Measurements from ENCODE around the gene CYBC1. TPM values are rescaled to one million over a fixed set of nuclear protein-coding genes. Genes with fewer than 3 reads are reported as not detected.
A peak's percentile ranks its signal among the peaks of the same experiment; 100 is the strongest.

The CYBC1 gene
- total and polyA plus RNA-seq, 2 of the 8 experiments (the other 6 are each of a cell fraction or from before 2014, with no cell fraction given) = 74.6 to 81.4 TPM

- peaks cover 2 to 11% of the 10 kb centered on the region in 2 experiments for H4K20me1 ChIP-seq (replicated peaks in 1 of 2; ENCODE audit: control insufficient read depth in 1 of 2, insufficient read depth in 2 of 2, low read length in 2 of 2)
- FAIRE-seq = no peak
- no peak overlapping the region for H3K23ac ChIP-seq (ENCODE audit: insufficient read length)
- peaks cover 0 to 9% (median 3%) of the 10 kb centered on the region in 4 experiments; a peak in 4 of 7 replicates for H3K4me1 ChIP-seq (replicated peaks in 1 of 4; ENCODE audit: control insufficient read depth in 3 of 4, insufficient read depth in 4 of 4, low read length in 3 of 4)
- CTCF ChIA-PET (ENCODE audit: partially characterized antibody) = interaction anchor here (1.4 to 2.2 kb wide), 3 partner anchors 25 to 99 kb away, joined by 3 to 5 read pairs (median 5); no protein-coding TSS in a partner anchor
- H3K4me2 ChIP-seq (ENCODE audit: insufficient read depth in 1 of 2, low read depth in 2 of 2, low read length in 2 of 2) = peak overlapping the region; percentile 80 to 86
- no peak for DNase-seq (ENCODE audit: low read depth in 1 of 2, low spot score in 2 of 2)
- 0 out of 2 replicates have a peak overlapping the region, but pooled peaks have one; percentile 75 for H2BK12ac ChIP-seq (ENCODE audit: low read depth, low read length)
- H3K27ac ChIP-seq (ENCODE audit: low read depth, low read length) = no peak overlapping the region
- H2AK5ac ChIP-seq (ENCODE audit: low read depth, low read length) = no peak overlapping the region; the same call in 1 of the 2 replicates
- peak overlapping the region; percentile 8; the same call in 1 of the 2 replicates for H2BK5ac ChIP-seq (ENCODE audit: low read depth, low read length)
- 0 out of 2 replicates have a peak overlapping the region, but pooled peaks have one; percentile 29 for H2BK15ac ChIP-seq (ENCODE audit: low read length)
- H4K91ac ChIP-seq (replicated peaks; ENCODE audit: insufficient read length, low read length) = no peak overlapping the region
- no peak overlapping the region for H3K14ac ChIP-seq (ENCODE audit: insufficient read length)
- H3K79me1 ChIP-seq (ENCODE audit: low read depth, low read length) = no peaks in the 10 kb centered on the region; the same call in 1 of the 2 replicates
- peak overlapping the region; percentile 71; the same call in 1 of the 2 replicates for H3K18ac ChIP-seq (ENCODE audit: extremely low read depth, low read length)
- peak overlapping the region; percentile 66 to 97 (median 86) for H3K4me3 ChIP-seq (ENCODE audit: extremely low read depth in 1 of 4, insufficient read depth in 2 of 4, low read depth in 3 of 4, low read length in 4 of 4)
- peaks cover 0 to 6% of the 10 kb centered on the region in 2 experiments; a peak in 1 of 4 replicates for H3K79me2 ChIP-seq (ENCODE audit: control insufficient read depth in 1 of 2, insufficient read depth in 2 of 2, low read length in 2 of 2)
- peaks cover 0 to 6% (median 4%) of the 10 kb centered on the region in 4 experiments; a peak in 3 of 8 replicates for H3K36me3 ChIP-seq (ENCODE audit: control insufficient read depth in 2 of 4, insufficient read depth in 4 of 4, low read length in 3 of 4)
- H3K9ac ChIP-seq (replicated peaks in 1 of 4; ENCODE audit: extremely low read depth in 1 of 4, low read depth in 3 of 4, low read length in 3 of 4) = peak overlapping the region; percentile 79 to 87 (median 82); a peak in 6 of 7 replicates
- no peak overlapping the region for H2BK20ac ChIP-seq (ENCODE audit: low read length)
- no peak overlapping the region for H3K56ac ChIP-seq (replicated peaks; ENCODE audit: insufficient read length, low read depth, low read length)
- 78% methylated on average over 18 of the region's 18 CpGs; no CpG with 5 or more reads in 1 of the 2 experiments for WGBS, 2 experiments (ENCODE audit: extremely low coverage in 1 of 2, insufficient coverage in 1 of 2, insufficient read length in 1 of 2, insufficient replicate concordance in 2 of 2, low coverage in 1 of 2, low lambda C conversion rate in 2 of 2, missing lambda C conversion rate in 1 of 2)
- peaks cover 2 to 10% of the 10 kb centered on the region in 2 experiments; a peak in 3 of 4 replicates for H3K9me3 ChIP-seq (ENCODE audit: insufficient read depth in 2 of 2, low read depth in 1 of 2, low read length in 1 of 2)
- no peak overlapping the region for H4K5ac ChIP-seq (ENCODE audit: insufficient read length, low read depth, low read length)
- H3K23me2 ChIP-seq (ENCODE audit: low read depth, low read length) = peaks cover 4% of the 10 kb centered on the region; the same call in 1 of the 2 replicates
- no peak overlapping the region for H2AFZ ChIP-seq (ENCODE audit: low read length)
- H3K4ac ChIP-seq (replicated peaks; ENCODE audit: insufficient read length, low read depth, low read length) = peak overlapping the region; percentile 91
- H2BK120ac ChIP-seq (replicated peaks; ENCODE audit: low read depth, low read length) = no peak overlapping the region
- no peaks in the 10 kb centered on the region for H3K27me3 ChIP-seq (replicated peaks in 1 of 4; ENCODE audit: control insufficient read depth in 3 of 4, extremely low read depth in 1 of 4, insufficient read depth in 3 of 4, low read length in 3 of 4)
- peak overlapping the region; percentile 88 for H4K8ac ChIP-seq (ENCODE audit: extremely low read depth, insufficient read depth, low read length)
- POLR2A ChIA-PET (ENCODE audit: partially characterized antibody) = interaction anchor here (0.9 to 2.2 kb wide), 5 partner anchors 8 to 105 kb away, joined by 3 to 12 read pairs (median 5); partner anchors contain the start of gene NARF
- no peak for TF ChIP-seq BRCA1 (IDR thresholded peaks at IDR 0.05; ENCODE audit: low read depth, low read length)
- TF ChIP-seq TAF1 (IDR thresholded peaks at IDR 0.05; ENCODE audit: low read depth, low read length) = no peak
- TF ChIP-seq KDM5A (IDR thresholded peaks at IDR 0.05; ENCODE audit: low read length) = no peak
- no peak for TF ChIP-seq SIRT6 (IDR thresholded peaks at IDR 0.05; ENCODE audit: low read length)
- TF ChIP-seq SIN3A (conservative IDR thresholded peaks at IDR 0.05 in 1 of 2, IDR thresholded peaks at IDR 0.05 in 1 of 2; ENCODE audit: low read depth in 1 of 2, low read length in 2 of 2) = no peak
- no peak for TF ChIP-seq GABPA (IDR thresholded peaks at IDR 0.05; ENCODE audit: borderline replicate concordance, insufficient read depth, low read length)
- no peak for TF ChIP-seq HDAC6 (IDR thresholded peaks at IDR 0.05; ENCODE audit: low read depth, low read length)
- no peak for TF ChIP-seq RFX5 (IDR thresholded peaks at IDR 0.05; ENCODE audit: borderline replicate concordance, low read depth, low read length)
- no peak for TF ChIP-seq CHD2 (IDR thresholded peaks at IDR 0.05; ENCODE audit: low read length)
- no peak for TF ChIP-seq TBP (IDR thresholded peaks at IDR 0.05; ENCODE audit: low read depth, low read length)
- no peak for TF ChIP-seq SUZ12 (IDR thresholded peaks at IDR 0.05; ENCODE audit: low read length)
- TF ChIP-seq EP300 (IDR thresholded peaks at IDR 0.05; ENCODE audit: borderline replicate concordance in 1 of 2, low read depth in 2 of 2, low read length in 2 of 2) = no peak
- TF ChIP-seq FOSL1 (IDR thresholded peaks at IDR 0.05; ENCODE audit: insufficient read depth, low read depth, low read length) = no peak
Measured at GRCh38 chr17:82449883-82450356, 632 bp downstream of the CYBC1 start.

Data from H1 (cell line).